Activated gamma-delta T cell (primary cell): ENCODE measurements around the gene GATA5.

Experiments
- DNase-seq: peaks from one replicate; lab custom pipeline; 2025; lab: John Stamatoyannopoulos, UW

GATA5 gene

DNA sequence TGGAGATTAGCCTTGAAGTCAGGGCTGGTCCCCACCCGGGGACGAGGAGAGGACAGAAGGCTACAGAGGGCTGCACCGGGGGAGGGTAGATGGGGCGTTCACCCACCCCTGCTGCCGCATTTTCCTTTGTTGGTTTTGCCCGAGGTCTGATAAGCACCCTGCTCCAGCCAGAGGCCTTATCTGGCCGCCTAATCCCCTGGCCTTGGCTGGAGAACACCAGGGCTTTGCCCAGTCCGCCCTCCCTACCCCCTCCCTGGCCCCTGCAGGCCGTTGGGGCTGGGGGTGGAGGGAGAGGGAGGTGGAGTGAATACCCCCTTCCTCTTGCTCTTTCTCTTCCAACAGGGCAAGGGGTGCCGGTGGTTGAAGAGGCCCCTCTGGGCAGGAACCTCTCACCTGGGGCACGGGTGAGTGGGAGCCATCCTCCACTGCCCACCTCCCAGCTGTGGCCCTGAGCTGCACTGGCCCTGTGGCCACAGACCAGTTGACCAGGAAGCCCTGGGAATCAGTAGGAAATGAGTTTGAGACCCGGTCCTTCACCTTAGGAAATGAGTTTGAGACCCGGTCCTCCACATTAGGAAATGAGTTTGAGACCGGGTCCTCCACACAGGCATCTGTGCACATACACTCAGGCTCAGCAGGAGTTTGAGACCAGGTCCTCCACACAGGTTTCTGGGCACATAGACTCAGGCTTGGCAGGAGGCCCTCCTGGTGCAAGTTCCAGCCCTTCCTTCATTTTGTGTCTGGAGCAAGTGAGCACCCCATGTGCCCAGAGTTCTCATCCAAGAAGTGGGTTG lies 12.0 kb upstream of the GATA5 start:
- no peak for DNase-seq

DNA sequence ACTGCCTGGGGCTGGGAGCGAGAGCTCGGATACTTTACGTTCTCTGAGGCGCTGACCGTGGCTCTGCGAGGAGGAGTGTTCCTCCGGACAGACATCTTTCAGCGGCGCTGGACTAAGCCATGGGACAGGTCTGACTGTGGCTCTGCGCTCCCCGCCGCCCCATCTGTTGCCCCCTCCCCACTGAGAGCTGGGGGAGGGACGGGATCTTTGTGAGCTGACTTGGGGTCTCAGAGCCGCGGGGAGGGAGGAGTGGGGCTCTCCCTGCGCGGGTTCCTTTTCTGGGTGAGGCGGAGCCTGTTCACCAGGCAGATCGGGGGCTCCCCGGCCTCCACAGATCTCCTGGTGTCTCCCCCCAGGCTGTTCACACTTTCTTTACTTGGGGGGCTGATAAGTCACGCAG lies 11.3 kb upstream of the GATA5 start:
- no peak for DNase-seq

DNA sequence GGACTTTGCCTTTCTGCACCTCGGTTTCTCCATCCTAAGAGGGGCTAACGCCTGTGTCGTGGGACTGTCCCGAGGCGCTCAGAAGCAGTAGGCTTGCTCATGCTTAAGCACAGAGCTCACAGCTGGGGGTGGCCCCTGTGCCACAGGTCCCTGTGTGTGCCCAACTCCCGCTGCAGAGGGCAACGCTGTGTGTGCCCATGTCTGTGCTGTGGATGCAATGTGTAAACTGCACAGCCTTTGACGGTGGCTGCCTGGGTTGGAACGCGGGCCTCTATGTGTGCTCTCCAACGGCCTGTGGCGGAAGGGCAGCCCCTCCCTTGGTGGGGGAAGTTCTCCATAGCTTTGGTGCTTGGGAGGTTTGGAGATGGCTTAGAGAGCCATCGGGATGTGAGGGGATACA lies 10.7 kb upstream of the GATA5 start:
- no peak for DNase-seq

DNA sequence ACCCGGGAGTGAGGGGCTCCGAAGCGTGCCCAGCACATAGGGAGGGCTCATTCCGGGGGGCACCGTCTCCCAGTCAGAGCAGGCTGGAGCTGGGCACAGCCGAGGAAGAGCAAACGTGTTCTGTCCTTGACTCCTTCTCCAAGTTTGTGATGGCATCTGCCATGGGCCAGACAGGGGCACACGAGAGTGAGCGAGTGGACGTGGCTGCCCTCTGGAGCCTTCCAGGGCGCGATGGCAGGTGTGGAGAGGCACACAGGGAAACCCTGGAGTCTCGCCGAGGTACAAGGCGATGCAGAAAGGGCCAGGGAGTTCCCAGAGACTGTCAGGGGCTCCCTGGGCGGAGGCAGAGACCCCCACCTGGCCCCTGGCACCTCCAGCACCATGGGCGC lies 9.9 kb upstream of the GATA5 start:
- DNase-seq = no peak

DNA sequence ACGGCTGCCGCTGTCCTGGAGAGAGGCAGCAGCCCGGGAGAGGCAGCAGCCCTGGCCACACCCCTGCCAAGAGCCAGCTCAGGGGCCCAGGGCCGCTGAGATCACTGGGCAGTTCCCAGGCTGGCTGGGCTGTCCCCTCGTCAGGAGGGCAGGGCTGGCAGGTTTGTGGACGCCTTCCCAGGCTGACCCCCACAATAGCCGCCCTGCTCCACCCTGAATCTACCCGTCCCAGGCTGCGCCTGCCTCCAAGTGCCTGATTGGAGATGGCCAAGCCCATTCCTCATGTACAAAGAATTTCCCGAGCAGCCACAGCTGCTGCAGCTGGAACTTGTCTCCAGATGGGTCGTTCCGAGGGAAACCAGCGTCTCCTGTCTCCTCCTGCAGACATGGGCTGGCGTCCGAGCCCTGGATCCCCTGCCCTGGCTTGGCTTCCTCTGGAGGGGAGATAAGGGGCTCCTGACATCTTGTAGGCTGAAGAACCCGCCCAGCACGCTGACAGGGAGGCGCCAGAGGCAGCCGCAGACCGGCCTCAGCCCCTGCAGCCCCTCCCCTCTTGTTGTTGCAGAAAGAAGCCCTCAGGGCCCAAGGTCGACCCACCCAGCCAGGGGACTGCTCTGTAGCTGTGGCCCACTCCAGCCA lies 9.4 kb upstream of the GATA5 start:
- no peak for DNase-seq

DNA sequence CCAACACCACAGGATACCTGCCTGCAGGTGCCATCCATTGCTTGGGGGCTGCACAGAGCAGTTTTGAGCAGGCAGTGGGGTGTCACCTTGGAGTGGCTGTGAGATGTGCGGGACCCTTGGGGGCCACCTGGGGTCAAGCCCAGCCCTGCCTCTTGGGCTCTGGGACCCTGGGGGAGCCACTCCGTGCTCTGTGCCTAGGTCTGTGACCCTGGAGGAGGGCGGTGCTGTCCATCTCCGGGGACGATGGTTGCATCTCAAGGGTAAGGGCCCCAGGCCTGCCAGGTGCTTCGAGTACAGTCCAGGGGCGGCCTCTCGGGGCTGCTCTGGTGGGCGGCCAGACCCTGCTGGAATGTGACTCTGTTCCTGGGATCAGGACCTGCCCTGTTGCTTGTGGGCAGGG lies 8.7 kb upstream of the GATA5 start:
- DNase-seq = no peak

DNA sequence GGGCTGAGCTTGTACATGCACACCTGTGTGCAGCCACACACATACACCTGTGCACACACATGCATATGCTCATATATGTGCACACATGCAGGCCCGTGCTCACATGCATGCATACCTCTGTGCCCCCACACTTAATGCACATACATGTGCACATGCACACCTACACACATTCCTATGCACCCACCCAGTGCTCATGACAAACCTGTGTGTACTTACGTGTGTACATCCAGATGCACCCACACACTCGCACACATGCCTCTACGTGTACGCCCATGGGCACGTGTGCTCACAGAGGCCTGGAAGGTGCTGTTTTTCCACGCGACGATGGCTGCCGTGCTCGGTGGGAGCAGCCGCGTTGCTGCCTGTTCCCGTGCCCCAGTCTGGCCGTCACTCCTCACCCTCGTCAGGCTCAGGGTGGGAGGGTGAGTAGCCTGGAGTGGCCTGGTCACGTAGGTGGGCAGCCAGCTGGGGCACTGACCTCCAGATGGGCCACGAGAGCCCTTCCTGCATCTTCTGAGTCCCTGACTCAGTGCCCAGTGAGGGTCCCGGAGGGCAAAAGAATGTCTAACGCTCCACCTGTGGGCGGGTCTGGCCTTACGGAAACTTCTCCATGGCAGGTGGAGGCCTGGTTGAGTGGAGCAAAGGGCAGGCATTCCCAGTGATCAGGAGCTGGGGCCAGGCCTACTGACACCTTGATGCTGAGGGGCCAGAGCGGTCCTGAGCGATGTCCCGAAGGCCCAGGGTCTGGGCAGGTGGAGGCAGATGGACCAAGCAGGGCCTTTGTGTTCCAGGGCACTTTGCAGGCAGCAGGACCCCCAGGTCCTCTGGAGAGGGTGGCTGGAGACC lies 8.0 kb upstream of the GATA5 start:
- DNase-seq = no peak

DNA sequence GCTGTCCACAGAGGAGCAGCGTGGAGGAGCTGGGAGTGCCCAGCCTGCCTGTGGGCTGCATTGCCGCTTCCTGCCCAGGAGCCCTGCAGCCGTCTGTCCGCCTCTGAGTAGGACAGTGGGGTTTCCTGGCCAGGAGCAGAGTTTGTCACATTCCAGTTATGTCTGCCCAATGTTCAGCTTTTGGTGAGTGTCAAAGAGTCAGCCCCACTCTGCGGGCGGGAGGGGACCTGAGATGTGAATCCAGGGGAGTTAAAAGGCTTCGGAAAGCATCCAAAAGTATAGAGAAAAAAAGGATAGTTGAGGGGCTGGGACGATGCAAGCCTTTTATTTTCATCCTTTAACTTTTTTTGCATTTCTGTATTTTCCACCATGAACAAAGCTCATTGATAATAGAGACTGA lies 7.2 kb upstream of the GATA5 start:
- DNase-seq = no peak

DNA sequence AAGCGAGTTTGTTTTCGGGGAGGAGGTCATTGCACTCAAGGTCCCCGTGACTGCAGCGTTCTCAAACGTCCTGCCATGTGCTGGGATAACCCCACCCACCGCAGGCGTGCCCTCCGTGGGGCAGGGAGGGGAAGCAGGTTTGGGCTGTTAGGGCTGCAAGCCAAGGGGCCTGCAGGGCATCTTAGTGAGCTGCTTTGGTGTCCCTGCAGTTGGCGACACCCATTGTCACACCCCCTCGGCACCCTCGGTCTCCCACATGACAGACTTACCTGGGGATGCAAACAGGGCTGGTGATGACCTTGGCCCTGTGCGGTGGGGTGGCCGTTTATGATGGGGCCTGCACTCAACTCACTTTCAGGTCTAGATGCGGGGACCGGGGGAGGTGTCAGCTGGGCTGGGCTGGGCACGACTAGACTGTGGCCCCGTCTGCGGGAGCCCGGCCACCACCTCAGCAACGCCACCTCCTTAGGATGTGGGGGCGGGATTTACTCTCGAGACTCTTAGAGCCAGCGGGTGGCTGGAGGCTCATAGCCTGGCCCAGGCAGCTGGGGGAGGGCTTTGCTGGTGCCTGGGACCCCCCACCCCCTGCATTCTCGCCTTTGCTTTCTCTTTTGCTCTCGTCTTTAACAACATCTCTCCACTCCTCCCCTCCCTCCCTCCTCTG lies 6.5 kb upstream of the GATA5 start:
- DNase-seq = no peak

DNA sequence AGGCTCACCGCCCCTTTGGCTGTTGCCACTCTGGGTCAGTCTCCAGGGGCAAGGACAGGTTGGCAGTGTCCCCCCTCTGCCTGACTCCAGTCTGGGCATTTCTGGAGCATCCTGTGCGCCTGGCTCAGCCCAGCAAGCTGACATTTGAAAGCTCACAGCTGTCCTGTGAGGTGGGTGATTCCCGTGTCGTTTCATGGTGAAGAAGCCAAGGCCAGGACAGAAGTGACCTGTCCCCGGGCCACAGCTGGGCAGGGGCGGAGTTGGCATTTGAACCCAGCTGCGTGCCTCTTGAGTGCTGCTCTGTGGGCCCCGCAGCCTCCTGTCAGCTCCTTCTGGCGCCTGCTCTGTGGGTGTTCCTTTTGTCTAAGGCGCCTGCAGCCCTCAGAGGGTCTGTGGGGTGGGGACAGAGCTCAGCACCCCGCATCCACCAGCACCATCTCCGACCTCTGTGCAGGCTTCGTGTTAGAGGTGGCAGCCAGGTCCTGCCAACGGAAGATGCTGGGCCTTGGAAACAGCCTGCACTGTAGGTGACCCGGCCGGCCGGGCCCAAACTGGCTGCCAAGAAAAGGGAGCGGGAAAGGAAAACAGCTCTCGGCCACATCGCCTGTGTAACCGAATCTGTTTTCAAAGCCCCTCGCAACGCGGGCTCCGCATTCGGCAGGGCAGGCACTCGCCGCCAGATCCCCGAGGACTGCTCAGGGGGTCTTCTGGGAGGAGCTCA lies 5.8 kb upstream of the GATA5 start:
- DNase-seq = no peak

DNA sequence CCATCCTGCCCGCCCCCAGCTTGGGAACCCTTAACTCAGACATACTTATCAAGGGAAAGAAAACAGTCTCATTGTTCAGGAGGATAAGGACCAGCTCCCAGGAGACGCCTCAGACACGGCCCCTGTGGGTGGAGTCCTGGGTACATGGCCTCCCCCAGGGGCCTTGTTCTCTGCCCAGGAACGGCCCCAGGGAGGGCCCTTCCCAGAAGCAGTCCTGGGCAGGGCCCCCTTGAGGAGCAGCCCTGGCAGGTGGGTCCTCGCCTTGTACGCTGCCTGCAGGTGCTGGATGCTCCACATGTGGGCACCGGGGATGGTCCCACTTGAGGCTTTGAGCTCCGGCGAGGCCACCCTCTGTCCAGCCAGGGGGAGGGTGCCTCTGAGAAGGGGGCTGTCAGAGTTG lies 4.5 kb upstream of the GATA5 start:
- no peak for DNase-seq

DNA sequence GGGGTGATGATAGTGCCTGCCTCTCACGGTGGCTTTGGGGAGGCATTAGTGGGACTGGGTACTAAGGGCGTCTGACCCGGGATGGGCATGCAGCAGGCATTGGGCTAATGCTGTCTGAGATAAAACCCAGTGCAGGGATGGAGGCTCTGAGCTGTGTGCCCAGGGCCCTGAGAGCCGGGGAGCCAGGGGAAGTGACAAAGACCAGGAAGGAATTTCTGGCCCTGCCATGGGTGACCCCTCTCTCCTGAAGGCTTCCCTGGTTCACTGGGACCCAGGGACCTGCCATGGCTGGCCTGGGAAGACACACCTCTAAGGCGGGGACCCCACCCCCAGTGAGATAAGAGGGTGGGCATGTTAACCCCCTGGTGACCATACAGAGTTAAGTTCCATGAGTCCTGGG lies 3.9 kb upstream of the GATA5 start:
- no peak for DNase-seq

DNA sequence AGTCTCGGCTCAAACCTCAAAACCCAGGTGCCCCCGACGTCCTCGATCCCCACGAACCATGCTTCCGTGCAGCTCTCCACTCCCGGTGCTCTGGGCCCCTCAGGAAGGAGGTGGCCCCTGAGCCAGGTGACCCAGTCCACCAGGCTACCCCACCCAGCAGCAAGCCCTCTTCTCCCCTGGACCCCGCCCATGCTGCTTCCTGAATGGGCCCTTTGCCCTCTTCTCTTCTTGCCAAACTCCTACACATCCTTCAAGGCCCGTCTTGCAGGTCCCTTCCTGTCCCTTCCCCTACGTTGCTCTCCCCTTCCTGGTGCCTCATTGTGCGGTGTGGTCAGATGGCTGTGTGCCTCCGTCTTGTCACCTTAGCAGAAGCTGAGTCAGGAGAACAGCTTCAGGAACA lies 3.4 kb upstream of the GATA5 start:
- no peak for DNase-seq

DNA sequence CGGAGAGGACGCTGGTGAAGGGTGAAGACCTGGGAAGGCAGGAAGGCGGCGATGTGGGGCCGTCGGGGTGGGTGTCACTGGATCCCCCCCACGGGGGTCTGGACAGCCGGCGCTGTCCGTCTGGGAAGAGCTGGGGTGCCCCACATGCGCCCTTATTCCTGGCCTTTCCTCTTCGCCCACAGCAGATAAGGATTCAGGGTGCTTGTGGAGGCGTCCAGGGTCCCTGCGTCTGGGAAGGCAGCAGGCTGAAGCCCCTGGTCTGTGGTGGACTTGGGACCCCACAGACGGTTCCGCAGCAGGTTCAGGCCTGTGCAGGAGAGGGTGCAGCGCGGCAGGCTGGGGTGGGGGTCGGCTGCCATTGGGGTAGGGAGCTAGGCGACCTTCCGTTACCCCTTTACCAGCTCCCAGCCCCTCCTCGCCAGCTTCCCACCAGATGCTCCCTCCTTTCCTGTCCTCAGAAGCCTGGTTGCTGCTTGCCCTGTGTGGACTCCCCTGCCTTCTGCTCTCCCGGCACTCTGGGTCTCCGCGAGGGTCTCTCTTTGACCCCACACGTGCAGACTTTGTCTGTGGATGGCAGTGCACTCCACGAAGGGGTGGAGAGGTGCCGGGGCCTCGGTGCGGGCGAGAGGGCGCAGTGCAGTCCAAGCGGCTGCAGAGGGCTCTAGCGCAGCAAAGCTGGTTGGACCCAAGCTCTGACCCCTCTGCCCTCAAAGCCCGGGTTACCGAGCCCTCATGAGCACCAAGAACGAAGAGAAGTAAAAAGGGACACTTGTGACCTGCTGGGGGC lies 2.1 kb upstream of the GATA5 start:
- DNase-seq = no peak

DNA sequence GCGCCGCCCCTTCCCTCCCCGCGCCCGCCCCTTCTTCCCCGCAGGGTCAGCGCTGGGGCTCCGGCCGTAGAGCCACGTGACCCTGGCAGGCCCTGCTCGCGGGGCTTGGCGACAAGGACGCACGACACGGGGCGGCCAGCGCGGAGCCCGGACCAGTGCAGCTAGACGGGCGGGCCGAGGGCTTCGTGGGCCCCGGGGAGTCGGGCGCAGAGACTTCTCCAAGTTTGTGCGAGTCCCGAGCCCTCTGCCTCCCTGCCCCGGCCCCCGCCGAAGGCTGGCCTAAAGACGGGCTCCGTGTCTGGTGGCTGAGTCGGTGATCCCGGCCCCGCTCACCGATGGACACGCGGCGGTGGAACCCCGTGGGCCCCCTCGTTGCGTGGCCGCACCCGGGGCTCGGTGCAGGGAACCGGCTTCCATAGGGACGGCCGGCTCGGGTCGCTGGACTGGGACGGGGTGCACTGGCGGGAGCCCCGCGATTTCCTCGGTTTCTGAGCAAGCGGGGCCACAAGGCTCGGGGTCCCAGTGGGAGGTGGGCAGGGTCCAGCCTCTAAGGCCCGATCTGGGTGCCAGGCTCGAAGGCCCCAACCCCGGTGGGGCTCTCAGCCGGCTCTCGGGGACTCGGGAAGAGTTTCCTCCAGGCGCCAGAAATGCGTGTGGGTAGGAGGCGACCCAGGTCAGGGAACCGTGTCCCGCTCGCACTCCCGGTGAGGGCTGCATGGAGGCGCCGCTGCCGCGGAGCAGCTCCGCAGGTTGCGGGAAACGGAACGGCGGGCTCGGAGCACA lies 452 bp upstream of the GATA5 start:
- DNase-seq = no peak

DNA sequence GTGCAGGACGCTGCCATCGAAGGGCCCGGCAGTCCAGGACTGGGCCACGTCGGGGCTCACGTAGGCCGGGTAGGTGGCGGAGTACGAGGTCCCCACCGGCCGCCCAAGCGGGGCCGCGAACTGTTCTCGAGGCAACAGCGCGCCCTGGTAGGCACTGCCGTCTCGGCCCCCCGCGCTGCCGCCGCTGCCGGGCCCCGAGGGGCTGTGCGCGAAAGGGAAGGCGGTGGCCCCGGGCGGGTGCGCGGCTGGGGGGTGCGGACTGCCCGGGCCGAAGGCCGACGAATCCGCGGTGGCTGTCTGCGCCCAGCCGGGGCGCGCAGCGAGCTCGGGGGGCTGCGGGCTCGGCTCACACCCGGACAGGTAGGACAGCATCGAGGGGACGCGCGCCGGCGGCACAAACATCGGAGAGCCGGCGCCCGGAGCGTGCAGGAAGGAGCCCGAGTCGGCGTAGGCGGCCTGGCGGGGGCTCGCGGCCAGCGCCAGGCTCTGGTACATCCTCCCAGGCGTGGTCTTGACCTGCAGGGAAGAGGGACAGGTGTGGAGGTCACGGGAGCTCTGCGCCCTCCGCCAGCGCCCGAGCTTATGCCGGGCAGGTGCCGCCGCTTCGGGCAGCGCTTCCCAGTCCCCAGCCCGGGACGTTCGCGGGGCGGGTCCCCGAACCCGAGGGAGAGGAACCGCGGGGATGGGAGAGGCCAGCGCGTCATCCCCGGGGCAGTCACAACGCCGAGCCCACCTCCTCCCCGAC lies 596 bp downstream of the GATA5 start:
- no peak for DNase-seq

DNA sequence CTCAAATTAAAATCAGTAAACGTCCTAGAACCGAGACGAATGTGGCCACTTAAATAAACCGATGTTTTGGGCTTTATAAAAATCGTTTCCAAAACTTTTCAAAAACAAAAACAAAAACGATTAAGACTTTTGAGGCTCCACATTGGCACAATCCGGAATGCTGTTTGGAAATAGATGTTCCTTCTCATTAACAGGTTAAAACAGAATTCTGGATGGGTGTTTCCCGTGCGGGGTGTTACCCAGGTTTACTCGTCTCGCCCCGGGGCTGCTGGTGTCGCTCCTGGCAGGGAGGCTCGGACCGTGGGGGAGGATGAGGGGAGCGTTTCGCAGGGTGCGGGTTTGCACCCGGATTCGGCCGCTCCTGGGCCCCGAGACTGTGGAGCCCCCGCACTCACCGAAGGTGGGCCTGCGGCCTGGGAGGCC lies 1.2 kb downstream of the GATA5 start:
- DNase-seq = no peak

DNA sequence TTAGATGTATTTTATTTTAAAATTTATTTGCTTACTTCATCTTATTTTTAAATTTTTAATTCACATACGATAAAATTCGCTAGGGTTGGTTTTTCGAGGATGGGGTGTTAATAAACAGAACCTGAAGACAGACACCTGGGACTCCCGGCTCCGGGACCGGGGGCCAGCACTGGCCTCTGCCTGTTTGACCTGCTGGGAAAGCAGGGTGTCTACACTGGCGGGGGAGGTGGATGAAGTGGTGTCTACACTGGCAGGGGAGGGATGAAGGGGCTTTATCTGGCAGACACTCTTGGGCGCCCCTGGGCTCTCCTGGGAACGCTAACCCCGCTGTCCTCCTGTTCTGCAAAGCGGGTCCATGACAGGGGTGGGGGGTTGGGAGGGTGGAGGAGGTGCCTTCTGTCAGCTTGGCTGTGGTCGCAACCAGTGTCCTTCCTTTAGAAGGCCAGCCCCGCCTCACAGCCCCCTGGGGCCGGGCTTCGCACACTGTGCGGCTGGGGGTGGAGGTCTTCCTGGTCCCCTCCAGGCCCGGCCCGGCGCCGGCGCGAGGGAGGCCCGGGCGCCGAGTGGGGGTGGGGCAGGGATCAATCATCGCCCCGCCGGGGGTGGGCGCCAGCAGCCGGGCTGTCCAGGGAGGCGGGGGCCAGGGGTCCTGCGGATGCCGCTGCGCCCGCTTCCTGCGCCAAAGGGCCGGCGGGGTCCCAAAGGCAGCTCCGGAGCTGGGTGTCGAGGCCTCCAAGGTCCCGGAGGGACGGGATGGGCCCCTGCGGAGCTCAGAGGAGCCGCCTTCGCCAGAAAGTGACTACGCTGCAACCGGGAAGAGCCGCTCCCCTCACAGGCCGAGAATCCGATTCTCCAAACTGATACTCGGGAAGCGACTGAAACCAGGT lies 1.8 kb downstream of the GATA5 start:
- no peak for DNase-seq
